ENCODE results near the gene CABP1.

CABP1 gene

DNA sequence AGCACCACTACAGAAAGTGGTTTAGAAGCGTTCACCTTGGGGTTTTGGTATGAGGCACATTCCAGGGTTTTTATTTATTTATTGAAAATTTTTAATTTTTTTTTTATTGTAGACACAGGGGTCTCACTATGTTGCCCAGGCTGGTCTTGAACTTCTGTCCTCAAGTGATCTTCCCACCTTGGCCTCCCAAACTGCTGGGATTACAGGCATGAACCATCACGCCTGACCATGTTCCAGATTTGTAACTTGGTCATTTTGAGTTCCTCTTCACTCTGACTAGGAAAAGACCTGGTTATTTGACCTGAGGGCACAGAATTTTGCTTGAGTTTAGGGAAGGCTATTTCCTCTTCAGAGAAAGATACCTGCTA, 49.6 kb downstream of the CABP1 start:
- H3K4me3 ChIP-seq (ENCODE audit: low read depth, low read length) = no peak overlapping the region
- no peak for TF ChIP-seq CTCF (IDR thresholded peaks at IDR 0.05; ENCODE audit: low read depth, low read length, missing control alignments)
- no peak for DNase-seq (ENCODE audit: low read depth)

DNA sequence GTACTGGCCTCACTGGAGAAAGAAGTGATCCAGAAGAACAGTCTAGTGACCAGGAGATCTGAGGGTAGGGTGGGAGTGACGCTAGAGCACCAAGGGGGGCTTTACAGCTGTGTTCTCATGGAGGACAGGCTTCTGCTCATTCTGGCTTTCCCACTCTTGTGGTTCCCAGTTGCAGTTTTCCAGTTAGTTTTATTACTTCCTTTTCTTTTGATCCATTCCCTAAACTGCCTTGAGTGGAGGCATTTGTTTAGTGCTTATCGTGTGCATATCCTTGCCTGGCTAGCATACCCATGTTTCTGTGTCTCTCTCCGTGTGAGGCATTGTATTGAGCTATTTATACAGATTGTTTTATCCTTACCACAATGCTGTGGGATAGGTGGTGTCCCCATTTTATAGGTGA, 50.6 kb downstream of the CABP1 start:
- H3K4me3 ChIP-seq (ENCODE audit: low read depth, low read length) = no peak overlapping the region
- DNase-seq (ENCODE audit: low read depth) = no peak
- no peak for TF ChIP-seq CTCF (IDR thresholded peaks at IDR 0.05; ENCODE audit: low read depth, low read length, missing control alignments)

DNA sequence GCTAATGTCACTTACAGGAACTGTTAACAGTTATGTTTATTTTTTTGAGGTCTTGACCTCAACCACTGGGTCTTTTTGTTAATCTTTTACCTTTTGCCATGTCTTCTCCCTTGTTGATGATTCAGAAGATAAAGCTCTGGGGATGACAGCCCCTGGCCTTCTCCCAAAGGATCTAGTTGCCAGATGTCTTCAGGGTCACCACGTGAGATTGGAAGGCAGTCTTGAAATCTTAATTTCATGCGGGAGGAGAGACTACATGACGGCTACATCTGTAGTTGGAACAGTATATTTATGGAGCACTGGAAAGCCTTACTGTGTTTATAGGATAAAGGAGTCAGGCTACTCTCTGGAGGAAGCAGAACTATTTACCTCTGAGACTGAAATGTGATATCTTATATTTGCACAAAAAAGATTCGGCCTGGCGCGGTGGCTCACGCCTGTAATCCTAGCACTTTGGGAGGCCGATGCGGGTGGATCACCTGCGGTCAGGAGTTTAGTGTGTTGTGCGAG, 52.2 kb downstream of the CABP1 start:
- no peak overlapping the region for H3K4me3 ChIP-seq (ENCODE audit: low read depth, low read length)
- DNase-seq (ENCODE audit: low read depth) = no peak
- TF ChIP-seq CTCF (IDR thresholded peaks at IDR 0.05; ENCODE audit: low read depth, low read length, missing control alignments) = no peak

- H3K4me3 ChIP-seq (ENCODE audit: low read depth, low read length) = no peak overlapping the region
- DNase-seq (ENCODE audit: low read depth) = no peak
- no peak for TF ChIP-seq CTCF (IDR thresholded peaks at IDR 0.05; ENCODE audit: low read depth, low read length, missing control alignments)
Observed at GRCh38 chr12:120693848-120694247, 53.4 kb downstream of the CABP1 start.

GRCh38 chr12:120696626-120697025, 56.2 kb downstream of the CABP1 start:
- TF ChIP-seq CTCF (IDR thresholded peaks at IDR 0.05; ENCODE audit: low read depth, low read length, missing control alignments) = no peak
- no peak overlapping the region for H3K4me3 ChIP-seq (ENCODE audit: low read depth, low read length)
- no peak for DNase-seq (ENCODE audit: low read depth)

DNA sequence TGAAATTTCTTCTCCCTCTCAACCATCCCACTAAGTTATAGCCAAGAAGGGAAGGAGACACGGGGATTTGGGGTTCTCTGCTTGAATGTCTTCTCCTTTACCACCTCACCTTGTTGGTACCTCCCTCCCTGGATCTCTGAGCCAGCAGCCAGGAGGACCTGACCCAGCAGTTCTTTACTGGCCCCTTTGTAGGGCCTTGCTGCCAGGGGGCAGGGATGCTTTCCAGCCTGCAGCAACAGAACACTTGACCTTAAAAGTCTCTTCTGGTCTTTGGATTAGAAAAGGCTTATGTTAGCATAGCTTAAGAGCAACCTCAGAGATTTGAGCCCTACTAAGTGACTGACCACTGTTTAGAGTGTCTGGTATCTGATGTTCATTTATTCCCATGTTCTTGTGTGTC, 56.9 kb downstream of the CABP1 start:
- no peak overlapping the region for H3K4me3 ChIP-seq (ENCODE audit: low read depth, low read length)
- no peak for TF ChIP-seq CTCF (IDR thresholded peaks at IDR 0.05; ENCODE audit: low read depth, low read length, missing control alignments)
- no peak for DNase-seq (ENCODE audit: low read depth)

GRCh38 chr12:120698665-120699064, 58.2 kb downstream of the CABP1 start:
- no peak for DNase-seq (ENCODE audit: low read depth)
- H3K4me3 ChIP-seq (ENCODE audit: low read depth, low read length) = no peak overlapping the region
- TF ChIP-seq CTCF (IDR thresholded peaks at IDR 0.05; ENCODE audit: low read depth, low read length, missing control alignments) = no peak
